T1000 (cell line): ENCODE measurements around the gene FCGR1A.
"Not testable (repeated sequence)": the region's sequence is repeated elsewhere in the genome, so short reads cannot be mapped to it uniquely, and the experiment has no call there.

Experiments used
- DNase-seq: peaks from one replicate; lab custom pipeline; 2025; ENCODE audit warnings: mixed read lengths; lab: John Stamatoyannopoulos, UW

FCGR1A gene

GRCh38 chr1:149777084-149777483 is 5.4 kb upstream of the FCGR1A start:
- DNase-seq, result not testable (repeated sequence)

- DNase-seq, result not testable (repeated sequence)
These were observed 4.2 kb upstream of the FCGR1A start for GRCh38 chr1:149778313-149778712.

GRCh38 chr1:149781413-149781984 is 995 bp upstream of the FCGR1A start:
- not testable (repeated sequence) for DNase-seq

- not testable (repeated sequence) for DNase-seq
These were observed 795 bp downstream of the FCGR1A start for GRCh38 chr1:149783289-149783688.

- DNase-seq, result not testable (repeated sequence)
These were observed 1.4 kb downstream of the FCGR1A start for GRCh38 chr1:149783868-149784267.

GRCh38 chr1:149787688-149788451 is 5.4 kb downstream of the FCGR1A start:
- DNase-seq, result not testable (repeated sequence)

GRCh38 chr1:149792502-149792901 is 10.0 kb downstream of the FCGR1A start:
- DNase-seq, result peak; percentile 32

GRCh38 chr1:149792912-149793515 is 10.5 kb downstream of the FCGR1A start:
- peak; percentile 40 for DNase-seq

- not testable (repeated sequence) for DNase-seq
These were observed 11.4 kb downstream of the FCGR1A start for GRCh38 chr1:149793885-149794284.

- not testable (repeated sequence) for DNase-seq
These were observed 19.1 kb downstream of the FCGR1A start for GRCh38 chr1:149801628-149802027.

- DNase-seq, result not testable (repeated sequence)
These were observed 22.1 kb downstream of the FCGR1A start for GRCh38 chr1:149804417-149805080.

GRCh38 chr1:149810697-149811405 is 28.4 kb downstream of the FCGR1A start:
- not testable (repeated sequence) for DNase-seq

GRCh38 chr1:149811514-149811889 is 29.0 kb downstream of the FCGR1A start:
- not testable (repeated sequence) for DNase-seq

- DNase-seq, result peak; percentile 68
These were observed 29.7 kb downstream of the FCGR1A start for GRCh38 chr1:149811890-149812829.

GRCh38 chr1:149812893-149813801 is 30.7 kb downstream of the FCGR1A start:
- DNase-seq, result not testable (repeated sequence)

GRCh38 chr1:149820387-149820786 is 37.9 kb downstream of the FCGR1A start:
- not testable (repeated sequence) for DNase-seq

GRCh38 chr1:149826555-149826954 is 44.1 kb downstream of the FCGR1A start:
- not testable (repeated sequence) for DNase-seq

GRCh38 chr1:149831764-149832315 is 49.3 kb downstream of the FCGR1A start:
- not testable (repeated sequence) for DNase-seq
